Kidney capillary endothelial cell (primary cell): ENCODE measurements around the gene LGALS3BP.

Experiments used
- DNase-seq: peaks from one replicate; pipeline ENCODE4 v3.0.0-alpha.2; 2018; ENCODE audit warnings: low spot score

Gene LGALS3BP

GRCh38 chr17:78999056-78999768 lies 19.5 kb upstream of the LGALS3BP start:
- no peak for DNase-seq

- no peak for DNase-seq
Measured at GRCh38 chr17:78998311-78999055, 18.8 kb upstream of the LGALS3BP start.

GRCh38 chr17:78997881-78998280 lies 18.2 kb upstream of the LGALS3BP start:
- no peak for DNase-seq

- no peak for DNase-seq
Measured at GRCh38 chr17:78997231-78997741, 17.6 kb upstream of the LGALS3BP start.

- no peak for DNase-seq
Measured at GRCh38 chr17:78996781-78997201, 17.1 kb upstream of the LGALS3BP start.

GRCh38 chr17:78995761-78996451 lies 16.2 kb upstream of the LGALS3BP start:
- DNase-seq = no peak

- no peak for DNase-seq
Measured at GRCh38 chr17:78995022-78995760, 15.5 kb upstream of the LGALS3BP start.

- DNase-seq = no peak
Measured at GRCh38 chr17:78993981-78994671, 14.4 kb upstream of the LGALS3BP start.

GRCh38 chr17:78993241-78993956 lies 13.7 kb upstream of the LGALS3BP start:
- peak; percentile 51 for DNase-seq

- no peak for DNase-seq
Measured at GRCh38 chr17:78992542-78993212, 13.0 kb upstream of the LGALS3BP start.

GRCh38 chr17:78991906-78992532 lies 12.3 kb upstream of the LGALS3BP start:
- no peak for DNase-seq

GRCh38 chr17:78991017-78991738 lies 11.5 kb upstream of the LGALS3BP start:
- DNase-seq = no peak

GRCh38 chr17:78990349-78991016 lies 10.8 kb upstream of the LGALS3BP start:
- no peak for DNase-seq

- no peak for DNase-seq
Measured at GRCh38 chr17:78988152-78988551, 8.4 kb upstream of the LGALS3BP start.

- peak; percentile 52 for DNase-seq
Measured at GRCh38 chr17:78986649-78987328, 7.1 kb upstream of the LGALS3BP start.

GRCh38 chr17:78986048-78986648 lies 6.4 kb upstream of the LGALS3BP start:
- DNase-seq = no peak

GRCh38 chr17:78985395-78985794 lies 5.7 kb upstream of the LGALS3BP start:
- DNase-seq = no peak
